Body of pancreas (tissue), 4 donors: ENCODE measurements around the gene KLF16. TPM values are rescaled to one million over a fixed set of nuclear protein-coding genes. Genes with fewer than 3 reads are reported as not detected.

ENCODE experiments used
- ATAC-seq: fragments of 150-250 bp; one replicate; pipeline ENCODE4 v1.9.1; 2016
- DNase-seq, 4 donors: peaks; one replicate each; pipeline ENCODE4 v3.0.0-alpha.2; 2019
- H3K27ac ChIP-seq, 4 donors: fragments of 200-600 bp; sonication (generic); 1 replicate in 3 of 4; 2 replicates in 1 of 4; pipeline versions ENCODE4 v1.5.1 to v1.6.1; 2016 to 2019; ENCODE audit warnings: mild to moderate bottlenecking in 1 of 4, mixed read lengths in 1 of 4, moderate library complexity in 1 of 4
- H3K27me3 ChIP-seq, 2 donors: fragments of 200-600 bp; sonication (generic); one replicate each; pipeline ENCODE4 v1.6.0; 2016; ENCODE audit warnings: mild to moderate bottlenecking in 1 of 2
- H3K36me3 ChIP-seq, 2 donors: fragments of 200-600 bp; sonication (generic); replicated peaks in 1 of 2; 2 replicates each; pipeline ENCODE4 v1.5.1; 2016; ENCODE audit warnings: low read depth in 2 of 2; ENCODE audit not compliant: insufficient read depth in 1 of 2
- H3K4me1 ChIP-seq: fragments of 200-600 bp; sonication (generic); one replicate; pipeline ENCODE4 v1.6.0; 2016
- H3K4me3 ChIP-seq, 2 donors: fragments of 200-600 bp; sonication (generic); 1 replicate in 1 of 2; 2 replicates in 1 of 2; pipeline ENCODE4 v1.5.1; 2016 to 2019
- H3K9me3 ChIP-seq, 3 donors: fragments of 200-600 bp; sonication (generic); 1 replicate in 2 of 3; 2 replicates in 1 of 3; pipeline ENCODE4 v1.5.1; 2016
- POLR2A ChIP-seq, 3 donors: fragments of 450-650 bp; IDR thresholded peaks; one replicate each; pipeline ENCODE4 v1.6.1; 2016; ENCODE audit warnings: antibody characterized with exemption in 3 of 3, mild to moderate bottlenecking in 2 of 3
- WGBS, 2 donors: methylation state at CpG; one replicate each; pipeline ENCODE4 v1.1.5; 2017; 5-methylcytosine and 5-hydroxymethylcytosine counted together
- intact Hi-C: fragments of 100-400 bp; cut with DNase I; formaldehyde crosslinking; loops from one replicate; pipeline ENCODE4 v1.15.1; 2023
- total RNA-seq, 2 donors: library from RNA; depleted of rRNA; stranded (reverse); fragments of >200 nt; gene quantifications; one replicate each; pipeline ENCODE4 v1.1.0, GENCODE V29; 2016
- TF ChIP-seq, protein P1 (sequence below), 7 experiments: fragments of 450-650 bp in 4 of 7; fragments of 200-600 bp in 3 of 7; sonication (generic) in 3 of 7; IDR thresholded peaks; one replicate each; pipeline ENCODE4 v1.5.1; 2016 to 2019; ENCODE audit warnings: antibody characterized with exemption in 7 of 7

KLF16 gene
- total RNA-seq, 2 donors from 2014 or later, result 2.3 to 3.6 TPM

DNA sequence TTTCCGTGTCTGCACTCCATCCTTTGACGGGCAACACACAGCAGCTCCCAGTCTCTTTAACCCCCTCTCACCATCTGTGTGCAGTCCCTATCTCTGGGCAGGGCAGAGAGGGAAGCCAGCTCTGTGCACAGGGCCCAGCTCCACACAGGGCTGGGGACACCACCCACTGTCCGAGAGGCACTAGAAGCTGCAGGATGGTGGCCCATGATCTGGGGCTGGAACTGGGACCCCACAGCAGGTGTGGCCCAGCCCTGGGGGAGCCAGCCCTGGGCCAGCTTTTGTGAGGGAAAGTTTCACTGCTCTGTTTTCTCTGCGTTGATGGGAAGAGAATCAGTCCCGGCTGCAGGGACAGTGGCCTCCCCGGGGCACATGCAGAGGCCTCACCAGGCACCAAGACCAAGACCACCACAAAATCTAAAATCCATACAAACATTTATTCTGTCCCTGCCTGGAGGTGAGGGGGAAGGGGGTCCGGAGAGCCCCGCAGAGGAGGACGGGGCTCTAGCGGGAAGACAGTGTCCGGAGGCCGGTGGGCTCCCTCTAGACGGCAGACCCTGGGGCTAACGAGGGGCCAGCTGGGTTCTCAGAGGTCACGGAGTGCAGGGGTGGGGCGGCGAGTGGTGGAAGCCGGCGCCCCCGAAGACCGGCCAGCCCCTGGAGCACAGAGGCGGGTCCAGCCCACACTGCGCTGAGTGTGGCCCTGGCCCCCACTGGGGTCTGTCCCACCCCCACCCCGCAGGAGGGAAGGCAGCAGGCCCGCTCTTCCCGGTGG lies 48.4 kb downstream of the KLF16 start:
- no peak for ATAC-seq

DNA sequence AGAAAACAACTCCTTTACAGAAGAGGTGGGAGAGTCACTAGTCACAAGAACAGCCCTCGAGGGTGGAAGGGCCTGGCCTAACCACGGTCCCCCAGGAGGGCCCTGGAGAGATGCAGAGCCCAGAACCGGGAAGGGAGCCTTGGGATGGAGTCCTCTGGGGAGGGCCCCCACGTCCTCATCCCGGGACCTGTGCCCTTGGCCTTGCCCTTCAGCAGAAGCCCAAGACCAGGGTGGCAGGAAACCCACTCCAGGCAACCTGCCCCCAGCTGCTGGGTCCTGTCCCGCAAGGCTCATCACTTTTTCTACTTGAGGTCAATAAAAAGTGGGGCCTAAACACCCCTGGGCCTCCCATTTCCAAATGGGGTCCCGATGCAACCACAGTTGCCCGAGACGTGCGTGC lies 49.0 kb downstream of the KLF16 start:
- intact Hi-C loops, result no loop called here
- Histone ChIP-seq H3K27me3 (no peaks in the 10 kb centered on the region), H3K4me3 (no peak overlapping the region), H3K4me1 (peaks cover 22% of the 10 kb centered on the region), H3K36me3 (peaks cover 20 to 33% of the 10 kb centered on the region in 2 donors), H3K9me3 (no peaks in the 10 kb centered on the region), H3K27ac (no peak overlapping the region)
- ATAC-seq, result no peak
- DNase-seq, result no peak
- WGBS, 2 donors, result 70 to 79% methylated on average over 10 of the region's 10 CpGs
- TF ChIP-seq, protein P1, sequence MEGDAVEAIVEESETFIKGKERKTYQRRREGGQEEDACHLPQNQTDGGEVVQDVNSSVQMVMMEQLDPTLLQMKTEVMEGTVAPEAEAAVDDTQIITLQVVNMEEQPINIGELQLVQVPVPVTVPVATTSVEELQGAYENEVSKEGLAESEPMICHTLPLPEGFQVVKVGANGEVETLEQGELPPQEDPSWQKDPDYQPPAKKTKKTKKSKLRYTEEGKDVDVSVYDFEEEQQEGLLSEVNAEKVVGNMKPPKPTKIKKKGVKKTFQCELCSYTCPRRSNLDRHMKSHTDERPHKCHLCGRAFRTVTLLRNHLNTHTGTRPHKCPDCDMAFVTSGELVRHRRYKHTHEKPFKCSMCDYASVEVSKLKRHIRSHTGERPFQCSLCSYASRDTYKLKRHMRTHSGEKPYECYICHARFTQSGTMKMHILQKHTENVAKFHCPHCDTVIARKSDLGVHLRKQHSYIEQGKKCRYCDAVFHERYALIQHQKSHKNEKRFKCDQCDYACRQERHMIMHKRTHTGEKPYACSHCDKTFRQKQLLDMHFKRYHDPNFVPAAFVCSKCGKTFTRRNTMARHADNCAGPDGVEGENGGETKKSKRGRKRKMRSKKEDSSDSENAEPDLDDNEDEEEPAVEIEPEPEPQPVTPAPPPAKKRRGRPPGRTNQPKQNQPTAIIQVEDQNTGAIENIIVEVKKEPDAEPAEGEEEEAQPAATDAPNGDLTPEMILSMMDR (IDR thresholded peaks at IDR 0.05), result no peak
- no peak for TF ChIP-seq POLR2A (IDR thresholded peaks at IDR 0.05)

More for the DNA sequence above, 48.4 kb downstream of the KLF16 start:
- TF ChIP-seq POLR2A (IDR thresholded peaks at IDR 0.05), result no peak
- TF ChIP-seq, protein P1 (IDR thresholded peaks at IDR 0.05), result no peak
- WGBS, 2 donors, result 86 to 91% methylated on average over 24 of the region's 26 CpGs
- H3K27ac ChIP-seq, result no peak overlapping the region
- H3K36me3 ChIP-seq, result peaks cover 20 to 37% of the 10 kb centered on the region in 2 donors
- H3K4me1 ChIP-seq, result peaks cover 22% of the 10 kb centered on the region
- H3K4me3 ChIP-seq, result no peak overlapping the region
- DNase-seq, result no peak
- intact Hi-C loops, result no loop called here
- H3K9me3 ChIP-seq, result no peaks in the 10 kb centered on the region
- H3K27me3 ChIP-seq, result no peaks in the 10 kb centered on the region

DNA sequence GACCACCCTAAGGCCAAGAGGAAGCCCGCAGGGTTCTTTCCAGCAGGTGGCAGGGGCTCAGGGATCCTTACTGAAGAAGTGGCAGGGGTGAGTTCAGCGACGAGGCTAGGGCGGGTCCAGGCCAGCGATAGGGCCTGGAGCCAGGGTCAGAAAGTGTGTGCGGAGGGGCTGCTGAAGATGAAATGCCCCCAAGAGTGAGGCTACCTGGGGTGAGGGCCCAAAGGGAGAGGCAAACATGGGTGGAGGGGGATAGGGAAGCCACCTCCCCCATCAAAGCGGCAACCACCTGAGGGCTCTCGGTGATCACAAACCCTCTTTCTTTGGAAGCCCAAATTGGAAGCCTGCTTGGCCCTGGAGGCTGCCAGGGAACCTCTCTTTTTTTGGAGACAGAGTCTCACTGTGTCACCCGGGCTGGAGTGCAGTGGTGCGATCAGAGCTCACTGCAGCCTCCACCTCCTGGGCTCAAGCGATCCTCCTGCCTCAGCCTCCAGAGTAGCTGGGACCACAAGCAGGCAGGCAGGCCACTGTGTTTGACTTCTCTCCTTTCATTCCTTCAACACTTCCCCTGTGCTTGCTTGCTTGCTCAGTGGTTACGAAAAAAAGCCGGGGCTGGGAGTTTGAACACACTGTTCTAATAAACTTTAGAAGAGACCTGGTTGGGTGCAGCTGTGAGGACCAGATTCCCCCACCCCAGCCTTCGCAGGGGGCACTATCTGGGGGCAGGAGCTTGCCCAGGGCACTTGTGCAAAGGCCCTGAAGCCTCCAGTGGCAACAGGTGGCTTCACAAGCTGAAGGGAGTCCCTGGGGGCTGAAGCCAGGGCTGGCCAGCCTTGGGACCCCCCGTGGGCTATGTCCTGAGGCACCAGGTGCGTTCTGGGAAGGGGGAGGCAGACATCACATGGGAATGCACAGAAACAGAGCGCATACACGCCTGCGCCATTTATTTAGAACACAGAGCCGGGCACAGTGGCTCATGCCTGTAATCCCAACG lies 49.9 kb downstream of the KLF16 start:
- peaks cover 17 to 26% of the 10 kb centered on the region in 2 donors for H3K36me3 ChIP-seq
- no peak overlapping the region for H3K4me3 ChIP-seq
- WGBS, 2 donors, result 56 to 61% methylated on average over 17 to 21 of the region's 21 CpGs
- DNase-seq (no peak), ATAC-seq (no peak)
- TF ChIP-seq, protein P1 (IDR thresholded peaks at IDR 0.05), result no peak
- TF ChIP-seq POLR2A (IDR thresholded peaks at IDR 0.05), result no peak
- no peaks in the 10 kb centered on the region for H3K9me3 ChIP-seq
- H3K27me3 ChIP-seq, result no peaks in the 10 kb centered on the region
- H3K27ac ChIP-seq, result no peak overlapping the region
- peaks cover 22% of the 10 kb centered on the region for H3K4me1 ChIP-seq
- intact Hi-C loops, result no loop called here

DNA sequence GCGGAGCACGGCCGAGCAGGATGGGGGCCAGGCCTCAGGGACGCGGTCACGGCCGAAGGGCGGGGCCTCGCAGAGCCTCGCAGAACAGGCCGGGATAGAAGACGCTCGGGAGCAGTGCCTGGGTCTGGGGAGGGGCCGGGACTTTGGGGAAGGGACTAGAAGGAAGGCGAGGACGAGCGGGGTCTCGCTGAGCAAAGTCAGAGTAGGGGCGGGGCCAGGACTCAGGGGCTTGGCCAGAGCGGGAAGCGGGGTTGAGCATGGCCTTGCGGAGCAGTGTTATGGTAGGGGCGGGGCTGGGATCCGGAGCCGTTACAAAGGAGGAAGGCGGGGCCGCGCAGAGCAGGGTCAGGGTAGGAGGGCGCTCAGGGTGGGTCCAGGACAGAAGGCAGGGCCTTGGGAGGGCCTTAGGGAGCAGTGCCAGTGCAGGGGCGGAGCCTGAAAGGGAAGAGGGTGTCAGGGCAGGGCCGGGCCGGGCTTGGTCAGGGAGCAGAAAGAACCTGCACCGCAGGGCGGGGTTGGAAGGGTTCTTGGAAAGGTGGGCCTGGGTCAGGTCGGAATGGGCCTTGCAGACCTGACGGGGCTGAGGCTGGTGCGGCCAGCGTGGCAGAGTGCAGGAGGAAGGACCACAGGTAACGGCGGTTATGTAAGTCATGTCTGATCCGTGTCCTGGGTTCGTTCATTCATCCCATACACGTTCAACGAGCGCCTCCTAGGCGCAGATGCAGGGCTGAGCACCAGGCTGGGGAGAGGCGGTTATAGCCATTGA lies 50.8 kb downstream of the KLF16 start:
- Histone ChIP-seq H3K36me3 (peaks cover 8 to 17% of the 10 kb centered on the region in 2 donors), H3K27ac (peak overlapping the region in 3 of 4 donors; percentile 19 to 82 (median 59)), H3K4me3 (peak overlapping the region in 1 of 2 donors; percentile 28), H3K9me3 (no peaks in the 10 kb centered on the region), H3K27me3 (no peaks in the 10 kb centered on the region), H3K4me1 (peaks cover 22% of the 10 kb centered on the region)
- WGBS, 2 donors, result 0 to 1% methylated on average over 44 to 47 of the region's 47 CpGs
- TF ChIP-seq POLR2A (IDR thresholded peaks at IDR 0.05), result peak in 2 of 3 donors; percentile 36 to 55
- TF ChIP-seq, protein P1 (IDR thresholded peaks at IDR 0.05), result peak; percentile 14 to 54 (median 42)
- intact Hi-C loops, result no loop called here
- peak; percentile 84 for ATAC-seq
- peak; percentile 87 to 97 (median 92) for DNase-seq
